IMR-90 (cell line): ENCODE results near the gene TNIP1. TPM values are rescaled to one million over a fixed set of nuclear protein-coding genes. Genes with fewer than 3 reads are reported as not detected.

Experiments
- ATAC-seq: fragments of 200-7000 bp; cut with Tn5 transposase; 2 replicates; pipeline ENCODE4 v1.9.1; 2020; ENCODE audit warnings: low read depth, mild to moderate bottlenecking, moderate library complexity
- BruUV-seq: library from RNA; stranded (reverse); fragments of 400-500 nt; replicated peaks from 2 replicates; lab custom pipeline; 2021; lab: Mats Ljungman, UMichigan
- CTCF ChIA-PET: fragments of 300-600 bp; formaldehyde crosslinking; extraction: SDS; loops from one replicate; lab custom pipeline; 2021; ENCODE audit warnings: antibody characterized with exemption; lab: Yijun Ruan, JAX
- POLR2A ChIA-PET: fragments of 300-600 bp; sonication (Branson Sonifier 250); formaldehyde crosslinking; loops from one replicate; lab custom pipeline; 2022; ENCODE audit warnings: antibody characterized with exemption; ENCODE audit not compliant: unreplicated experiment; lab: Charles Lee
- DNase-seq: peaks from one replicate; pipeline ENCODE4 v3.0.0; 2013
- H2AFZ ChIP-seq: replicated peaks from 2 replicates; pipeline ENCODE3; 2013; ENCODE audit warnings: low read length, mild to moderate bottlenecking; ENCODE audit not compliant: poor library complexity
- H2AK5ac ChIP-seq: 2 replicates; pipeline ENCODE4 v1.6.1; 2013; ENCODE audit warnings: low read depth, low read length, inconsistent platforms
- H2AK9ac ChIP-seq: replicated peaks from 2 replicates; pipeline ENCODE3; 2013; ENCODE audit warnings: mild to moderate bottlenecking, low read depth, low read length, moderate library complexity; ENCODE audit not compliant: poor library complexity
- H2BK120ac ChIP-seq: 2 replicates; pipeline ENCODE4 v1.6.1; 2013; ENCODE audit warnings: low read depth, low read length, inconsistent platforms
- H2BK15ac ChIP-seq: 3 replicates; pipeline ENCODE4 v1.6.1; 2013; ENCODE audit warnings: low read depth, low read length, inconsistent platforms
- H2BK20ac ChIP-seq: 2 replicates; pipeline ENCODE4 v1.6.1; 2013; ENCODE audit warnings: low read depth, mild to moderate bottlenecking, inconsistent platforms, low read length, moderate library complexity
- H2BK5ac ChIP-seq: 2 replicates; pipeline ENCODE4 v1.6.1; 2013; ENCODE audit warnings: mild to moderate bottlenecking, low read depth, low read length, inconsistent platforms; ENCODE audit not compliant: poor library complexity, severe bottlenecking
- H3K14ac ChIP-seq: replicated peaks from 2 replicates; pipeline ENCODE4 v1.6.1; 2013; ENCODE audit warnings: low read depth, low read length, inconsistent platforms
- H3K18ac ChIP-seq: 2 replicates; pipeline ENCODE4 v1.6.1; 2013; ENCODE audit warnings: low read depth, low read length, control low read depth
- H3K23ac ChIP-seq: 2 replicates; pipeline ENCODE4 v1.6.1; 2013; ENCODE audit warnings: low read depth, low read length, inconsistent platforms
- H3K27ac ChIP-seq: 2 replicates; pipeline ENCODE4 v1.5.1; 2013; ENCODE audit warnings: mild to moderate bottlenecking, control low read depth, low read length; ENCODE audit not compliant: insufficient read depth
- H3K27me3 ChIP-seq: 2 replicates; pipeline ENCODE4 v1.6.1; 2013; ENCODE audit warnings: low read length; ENCODE audit not compliant: control insufficient read depth, insufficient read depth
- H3K36me3 ChIP-seq: 2 replicates; pipeline ENCODE4 v1.6.1; 2013; ENCODE audit warnings: low read length, mixed read lengths; ENCODE audit not compliant: control insufficient read depth, insufficient read depth
- H3K4ac ChIP-seq: 2 replicates; pipeline ENCODE4 v1.6.1; 2013; ENCODE audit warnings: low read depth, low read length, inconsistent platforms
- H3K4me1 ChIP-seq: 2 replicates; pipeline ENCODE4 v1.6.1; 2013; ENCODE audit warnings: low read length, mixed read lengths; ENCODE audit not compliant: control insufficient read depth, insufficient read depth
- H3K4me2 ChIP-seq: 2 replicates; pipeline ENCODE4 v1.6.1; 2013; ENCODE audit warnings: low read depth, mild to moderate bottlenecking, control low read depth, low read length, moderate library complexity
- H3K4me3 ChIP-seq: 2 replicates; pipeline ENCODE4 v1.5.1; 2013; ENCODE audit warnings: low read depth, mild to moderate bottlenecking, control low read depth, low read length, moderate library complexity; ENCODE audit not compliant: insufficient read depth
- H3K56ac ChIP-seq: 2 replicates; pipeline ENCODE4 v1.6.1; 2013; ENCODE audit warnings: low read length, inconsistent platforms; ENCODE audit not compliant: insufficient read depth; ENCODE audit errors: extremely low read depth
- H3K79me1 ChIP-seq, 2 experiments: 2 replicates each; pipeline ENCODE4 v1.6.1; 2013; ENCODE audit warnings: low read length in 2 of 2, inconsistent platforms in 1 of 2, low read depth in 1 of 2
- H3K9ac ChIP-seq: 2 replicates; pipeline ENCODE4 v1.6.1; 2013; ENCODE audit warnings: low read depth, low read length, control low read depth
- H3K9me1 ChIP-seq: 2 replicates; pipeline ENCODE4 v1.6.1; 2013; ENCODE audit warnings: low read length, inconsistent platforms; ENCODE audit not compliant: insufficient read depth
- H3K9me3 ChIP-seq: 2 replicates; pipeline ENCODE4 v1.6.1; 2013; ENCODE audit warnings: low read length; ENCODE audit not compliant: control insufficient read depth, insufficient read depth
- H4K20me1 ChIP-seq: 2 replicates; pipeline ENCODE4 v1.6.1; 2013; ENCODE audit warnings: low read length, inconsistent platforms; ENCODE audit not compliant: insufficient read depth
- H4K5ac ChIP-seq: 2 replicates; pipeline ENCODE4 v1.6.1; 2013; ENCODE audit warnings: mild to moderate bottlenecking, low read depth, low read length, control low read depth
- H4K8ac ChIP-seq, 2 experiments: 2 replicates each; pipeline ENCODE4 v1.6.1; 2013; ENCODE audit warnings: low read depth in 2 of 2, low read length in 2 of 2, control low read depth in 1 of 2, inconsistent platforms in 1 of 2
- H4K91ac ChIP-seq: 2 replicates; pipeline ENCODE4 v1.6.1; 2013; ENCODE audit warnings: low read depth, low read length, inconsistent platforms; ENCODE audit not compliant: insufficient read depth
- RAD21 ChIP-seq: IDR thresholded peaks from 2 replicates; pipeline ENCODE4 v1.6.1; 2012; ENCODE audit warnings: low read length, improper control_type of control experiment
- SMC3 ChIP-seq: fragments of 150-350 bp; IDR thresholded peaks from 2 replicates; pipeline ENCODE4 v1.6.1; 2016; ENCODE audit warnings: low read depth, mild to moderate bottlenecking, antibody characterized with exemption, low read length, moderate library complexity
- USF2 ChIP-seq: fragments of 150-350 bp; IDR thresholded peaks from 2 replicates; pipeline ENCODE4 v1.6.1; 2017; ENCODE audit warnings: mild to moderate bottlenecking, antibody characterized with exemption, low read length, low read depth
- WGBS, 2 experiments: methylation state at CpG; one replicate each; pipeline versions ENCODE4 v1.1.5 to v1.1.7; 2013; ENCODE audit warnings: missing lambda C conversion rate in 2 of 2; ENCODE audit not compliant: insufficient read length in 1 of 2; ENCODE audit errors: extremely low coverage in 2 of 2; 5-methylcytosine and 5-hydroxymethylcytosine counted together
- dilution Hi-C: fragments of 300-500 bp; cut with HindIII; formaldehyde crosslinking; loops from one replicate; pipeline ENCODE4 v1.14.3; 2018; ENCODE audit warnings: low sequenced_read_pairs; ENCODE audit not compliant: unreplicated experiment
- in situ Hi-C: fragments of 300-500 bp; cut with MboI; formaldehyde crosslinking; loops from 3 replicates; pipeline ENCODE4 v1.14.3; 2019; ENCODE audit warnings: low sequenced_read_pairs, inconsistent platforms, mixed read lengths
- intact Hi-C: fragments of 100-400 bp; cut with micrococcal nuclease; formaldehyde crosslinking; loops from 2 replicates; pipeline ENCODE4 v1.10.0; 2022
- polyA plus RNA-seq, 3 experiments: library from polyadenylated mRNA; depleted of rRNA; stranded (reverse); fragments of >200 nt; gene quantifications; 2 replicates each; pipeline ENCODE4 v1.2.3, GENCODE V29; 2012; ENCODE audit warnings: low replicate concordance in 1 of 3
- total RNA-seq: library from RNA; depleted of rRNA; stranded (reverse); fragments of >200 nt; gene quantifications from 2 replicates; pipeline ENCODE4 v1.2.3, GENCODE V29; 2012

TNIP1 gene
- total and polyA plus RNA-seq, 2 of the 4 experiments (the other 2 are of a cell fraction) = 63.8 to 92.8 TPM

GRCh38 chr5:151001436-151001835, 79.4 kb downstream of the TNIP1 start:
- ChIA-PET CTCF (no interaction called here), POLR2A (no interaction called here)
- H3K79me1 ChIP-seq = no peaks in the 10 kb centered on the region
- no peak overlapping the region for H2AK9ac ChIP-seq
- intact Hi-C loops (loop anchor here (5.0 kb wide), 1 partner anchor 651 kb away; no protein-coding TSS in a partner anchor), dilution Hi-C loops (no loop called here), in situ Hi-C loops (no loop called here)
- H3K23ac ChIP-seq = no peak overlapping the region
- no peak overlapping the region for H4K8ac ChIP-seq
- no peak for TF ChIP-seq RAD21
- no peak for TF ChIP-seq SMC3
- TF ChIP-seq USF2 = no peak
- no peak overlapping the region for H4K5ac ChIP-seq
- H3K18ac ChIP-seq = no peak overlapping the region
- WGBS, 2 experiments = no CpG with 5 or more reads among the region's 4 CpGs
- H3K9me3 ChIP-seq = no peaks in the 10 kb centered on the region
- H3K27ac ChIP-seq = no peak overlapping the region
- peaks cover 11% of the 10 kb centered on the region for H3K27me3 ChIP-seq
- H2BK15ac ChIP-seq = no peak overlapping the region
- H3K9me1 ChIP-seq = peaks cover 5% of the 10 kb centered on the region; the same call in 1 of the 2 replicates
- H3K14ac ChIP-seq = no peak overlapping the region
- ATAC-seq (no peak), DNase-seq (no peak)
- no peak overlapping the region for H4K91ac ChIP-seq
- no peak overlapping the region for H3K56ac ChIP-seq
- H3K4me2 ChIP-seq = no peak overlapping the region
- H3K4me3 ChIP-seq = no peak overlapping the region
- H2AFZ ChIP-seq = no peak overlapping the region
- no peak overlapping the region for H3K4ac ChIP-seq
- no peak overlapping the region for H2BK120ac ChIP-seq
- BruUV-seq = no TSS peak
- H2BK5ac ChIP-seq = no peak overlapping the region
- peaks cover 8% of the 10 kb centered on the region; the same call in 1 of the 2 replicates for H3K4me1 ChIP-seq
- no peak overlapping the region for H3K9ac ChIP-seq
- no peaks in the 10 kb centered on the region for H4K20me1 ChIP-seq
- H3K36me3 ChIP-seq = no peaks in the 10 kb centered on the region
- no peak overlapping the region for H2AK5ac ChIP-seq
- H2BK20ac ChIP-seq = no peak overlapping the region
